Prostate gland (tissue), 2 donors: ENCODE results near the gene NLRC3. TPM values are rescaled to one million over a fixed set of nuclear protein-coding genes. Genes with fewer than 3 reads are reported as not detected.

Experiments
- DNase-seq: peaks from one replicate; pipeline ENCODE4 v3.0.0-alpha.2; 2019; ENCODE audit warnings: low spot score
- H3K27ac ChIP-seq, 2 donors: fragments of 200-600 bp; sonication (generic); 2 replicates each; pipeline ENCODE4 v1.5.1; 2017 to 2019
- H3K27me3 ChIP-seq: fragments of 200-600 bp; sonication (generic); replicated peaks from 2 replicates; pipeline ENCODE4 v1.5.1; 2019; ENCODE audit not compliant: insufficient read depth
- H3K36me3 ChIP-seq, 2 donors: fragments of 200-600 bp; sonication (generic); 1 replicate in 1 of 2; 2 replicates in 1 of 2; pipeline versions ENCODE4 v1.5.1 to v1.8.1; 2017 to 2019
- H3K4me1 ChIP-seq: fragments of 200-600 bp; sonication (generic); replicated peaks from 2 replicates; pipeline ENCODE4 v1.5.1; 2019
- H3K4me3 ChIP-seq, 2 donors: fragments of 200-600 bp; sonication (generic); 2 replicates each; pipeline ENCODE4 v1.5.1; 2017 to 2019
- H3K9me3 ChIP-seq: fragments of 200-600 bp; sonication (generic); 2 replicates; pipeline ENCODE4 v1.5.1; 2017
- CTCF ChIP-seq, 4 experiments: fragments of 200-600 bp in 2 of 4; fragments of 450-650 bp in 2 of 4; sonication (generic) in 2 of 4; IDR thresholded peaks; 1 replicate in 3 of 4; 2 replicates in 1 of 4; pipeline ENCODE4 v1.5.1; 2016 to 2019; ENCODE audit warnings: antibody characterized with exemption in 4 of 4, mild to moderate bottlenecking in 2 of 4, moderate library complexity in 2 of 4
- POLR2A ChIP-seq: fragments of 450-650 bp; IDR thresholded peaks from one replicate; pipeline ENCODE4 v1.6.1; 2016; ENCODE audit warnings: antibody characterized with exemption, mild to moderate bottlenecking
- POLR2AphosphoS5 ChIP-seq: sonication (generic); formaldehyde crosslinking; IDR thresholded peaks from one replicate; pipeline ENCODE4 v1.6.1; 2017; ENCODE audit warnings: antibody characterized with exemption
- WGBS: methylation state at CpG from one replicate; pipeline ENCODE4 v1.1.5; 2018; 5-methylcytosine and 5-hydroxymethylcytosine counted together
- intact Hi-C: fragments of 100-400 bp; cut with DNase I; formaldehyde crosslinking; loops from one replicate; pipeline ENCODE4 v1.14.2; 2022
- total RNA-seq, 2 donors: library from RNA; depleted of rRNA; stranded (reverse); fragments of >200 nt; gene quantifications; one replicate each; pipeline ENCODE4 v1.1.0, GENCODE V29; 2016

The NLRC3 gene
- total RNA-seq, 2 donors from 2014 or later, result 0.85 to 0.87 TPM

GRCh38 chr16:3542601-3543373, 34.4 kb downstream of the NLRC3 start:
- no peak for DNase-seq
- no peaks in the 10 kb centered on the region for H3K27me3 ChIP-seq
- no peaks in the 10 kb centered on the region for H3K36me3 ChIP-seq
- no peak overlapping the region for H3K27ac ChIP-seq
- H3K4me1 ChIP-seq, result no peaks in the 10 kb centered on the region
- H3K4me3 ChIP-seq, result no peak overlapping the region
- intact Hi-C loops, result no loop called here
- 71% methylated on average over 6 of the region's 6 CpGs for WGBS
- no peaks in the 10 kb centered on the region for H3K9me3 ChIP-seq
- TF ChIP-seq POLR2AphosphoS5, result no peak
- TF ChIP-seq CTCF (IDR thresholded peaks at IDR 0.05), result no peak
- no peak for TF ChIP-seq POLR2A

GRCh38 chr16:3541527-3542155, 35.6 kb downstream of the NLRC3 start:
- H3K36me3 ChIP-seq, result no peaks in the 10 kb centered on the region
- H3K4me3 ChIP-seq, result no peak overlapping the region
- no peaks in the 10 kb centered on the region for H3K9me3 ChIP-seq
- H3K27me3 ChIP-seq, result no peaks in the 10 kb centered on the region
- TF ChIP-seq POLR2A (no peak), POLR2AphosphoS5 (no peak), CTCF (IDR thresholded peaks at IDR 0.05) (no peak)
- no peak overlapping the region for H3K27ac ChIP-seq
- no peaks in the 10 kb centered on the region for H3K4me1 ChIP-seq
- no peak for DNase-seq
- 81% methylated on average over 13 of the region's 13 CpGs for WGBS
- intact Hi-C loops, result no loop called here

GRCh38 chr16:3538222-3538621, 39.0 kb downstream of the NLRC3 start:
- H3K36me3 ChIP-seq, result no peaks in the 10 kb centered on the region
- intact Hi-C loops, result no loop called here
- TF ChIP-seq CTCF (IDR thresholded peaks at IDR 0.05) (no peak), POLR2A (no peak), POLR2AphosphoS5 (no peak)
- no peaks in the 10 kb centered on the region for H3K4me1 ChIP-seq
- DNase-seq, result no peak
- H3K27me3 ChIP-seq, result no peaks in the 10 kb centered on the region
- 81% methylated on average over 4 of the region's 4 CpGs for WGBS
- H3K27ac ChIP-seq, result no peak overlapping the region
- no peaks in the 10 kb centered on the region for H3K9me3 ChIP-seq
- H3K4me3 ChIP-seq, result no peak overlapping the region

GRCh38 chr16:3536851-3537250, 40.4 kb downstream of the NLRC3 start:
- Histone ChIP-seq H3K4me1 (no peaks in the 10 kb centered on the region), H3K36me3 (no peaks in the 10 kb centered on the region), H3K4me3 (no peak overlapping the region), H3K27me3 (no peaks in the 10 kb centered on the region), H3K27ac (no peak overlapping the region), H3K9me3 (no peaks in the 10 kb centered on the region)
- no peak for TF ChIP-seq POLR2AphosphoS5
- TF ChIP-seq POLR2A, result no peak
- no peak for TF ChIP-seq CTCF (IDR thresholded peaks at IDR 0.05)
- intact Hi-C loops, result no loop called here
- WGBS, result 71% methylated on average over 4 of the region's 4 CpGs
- no peak for DNase-seq

GRCh38 chr16:3536271-3536731, 40.9 kb downstream of the NLRC3 start:
- H3K27me3 ChIP-seq, result no peaks in the 10 kb centered on the region
- TF ChIP-seq POLR2AphosphoS5 (no peak), POLR2A (no peak), CTCF (IDR thresholded peaks at IDR 0.05) (no peak)
- H3K4me1 ChIP-seq, result no peaks in the 10 kb centered on the region
- no peaks in the 10 kb centered on the region for H3K9me3 ChIP-seq
- no peak overlapping the region for H3K27ac ChIP-seq
- intact Hi-C loops, result no loop called here
- no peak for DNase-seq
- peaks cover 0 to under 1% of the 10 kb centered on the region in 2 donors for H3K36me3 ChIP-seq
- 66% methylated on average over 3 of the region's 3 CpGs for WGBS
- H3K4me3 ChIP-seq, result no peak overlapping the region
